GM21526 (cell line): ENCODE measurements around the gene ANKRD13B.

Experiments
- ATAC-seq: cut with Tn5 transposase; IDR thresholded peaks from one replicate; pipeline ENCODE4 v1.9.1; 2021; ENCODE audit warnings: moderate library complexity; ENCODE audit not compliant: unreplicated experiment, low FRiP score

ANKRD13B gene

GRCh38 chr17:29593591-29594518, 923 bp downstream of the ANKRD13B start:
- no peak for ATAC-seq

- ATAC-seq = no peak
Observed at GRCh38 chr17:29594519-29595090, 1.7 kb downstream of the ANKRD13B start.

DNA sequence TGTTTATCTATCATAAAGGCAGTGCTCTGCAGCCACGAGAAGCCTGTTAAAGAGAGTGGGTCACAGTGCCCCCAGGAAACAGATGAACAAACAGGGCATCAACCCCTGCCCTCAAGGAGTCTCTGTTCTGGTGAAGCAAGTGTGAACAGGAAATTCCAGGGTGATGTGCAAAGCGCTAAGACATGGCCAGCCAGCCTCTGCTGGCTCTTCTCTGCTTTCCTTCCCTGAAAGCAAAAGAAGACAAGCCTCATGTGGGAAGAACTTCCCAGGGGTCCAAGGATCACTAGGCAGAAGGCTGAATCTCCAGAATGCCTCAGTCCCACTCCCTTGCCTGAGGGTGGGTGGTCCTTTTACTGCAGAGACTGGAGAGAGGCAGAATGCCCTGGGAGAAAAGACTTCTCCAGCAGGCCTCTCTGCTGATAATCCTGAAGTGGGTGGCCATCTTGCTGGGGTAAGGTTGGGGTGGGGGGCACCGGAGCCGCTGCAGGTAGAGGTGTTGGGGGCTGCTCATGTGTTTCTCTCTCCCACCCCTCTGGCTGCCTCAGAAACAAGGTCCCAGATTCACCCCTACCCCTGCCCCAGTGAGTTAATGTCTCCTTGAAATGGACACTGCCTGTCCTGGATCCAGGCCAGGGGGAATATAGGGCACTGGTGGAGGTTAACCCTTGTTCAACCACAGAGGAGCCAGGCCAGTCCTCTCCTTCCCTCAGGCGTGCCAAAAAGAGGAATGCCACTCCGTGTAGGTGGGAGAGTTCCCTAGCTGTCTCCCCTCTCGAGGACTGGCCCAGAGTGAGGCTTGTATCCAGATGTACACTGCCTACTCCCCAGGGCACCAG, 2.4 kb downstream of the ANKRD13B start:
- no peak for ATAC-seq

GRCh38 chr17:29595943-29596774, 3.2 kb downstream of the ANKRD13B start:
- no peak for ATAC-seq

DNA sequence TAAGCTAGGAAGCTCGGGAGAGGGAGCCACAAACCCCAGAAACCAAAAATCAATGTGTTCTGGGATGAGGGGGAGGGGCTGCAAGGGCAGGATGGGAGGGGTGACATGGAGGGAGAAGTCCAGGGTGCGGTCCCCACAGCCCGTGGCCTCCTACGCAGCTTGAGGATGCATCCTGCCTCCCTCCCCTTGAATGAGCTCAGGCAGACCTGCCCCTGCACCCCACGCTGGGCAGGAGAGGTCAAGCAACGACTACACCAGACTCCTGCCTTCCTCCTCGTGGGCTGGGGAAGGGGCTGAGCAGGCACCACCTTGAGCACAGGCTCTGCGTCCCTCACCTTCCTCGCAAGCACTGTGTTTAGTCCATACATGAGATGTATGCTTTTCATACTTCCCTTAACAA, 3.9 kb downstream of the ANKRD13B start:
- ATAC-seq = no peak

DNA sequence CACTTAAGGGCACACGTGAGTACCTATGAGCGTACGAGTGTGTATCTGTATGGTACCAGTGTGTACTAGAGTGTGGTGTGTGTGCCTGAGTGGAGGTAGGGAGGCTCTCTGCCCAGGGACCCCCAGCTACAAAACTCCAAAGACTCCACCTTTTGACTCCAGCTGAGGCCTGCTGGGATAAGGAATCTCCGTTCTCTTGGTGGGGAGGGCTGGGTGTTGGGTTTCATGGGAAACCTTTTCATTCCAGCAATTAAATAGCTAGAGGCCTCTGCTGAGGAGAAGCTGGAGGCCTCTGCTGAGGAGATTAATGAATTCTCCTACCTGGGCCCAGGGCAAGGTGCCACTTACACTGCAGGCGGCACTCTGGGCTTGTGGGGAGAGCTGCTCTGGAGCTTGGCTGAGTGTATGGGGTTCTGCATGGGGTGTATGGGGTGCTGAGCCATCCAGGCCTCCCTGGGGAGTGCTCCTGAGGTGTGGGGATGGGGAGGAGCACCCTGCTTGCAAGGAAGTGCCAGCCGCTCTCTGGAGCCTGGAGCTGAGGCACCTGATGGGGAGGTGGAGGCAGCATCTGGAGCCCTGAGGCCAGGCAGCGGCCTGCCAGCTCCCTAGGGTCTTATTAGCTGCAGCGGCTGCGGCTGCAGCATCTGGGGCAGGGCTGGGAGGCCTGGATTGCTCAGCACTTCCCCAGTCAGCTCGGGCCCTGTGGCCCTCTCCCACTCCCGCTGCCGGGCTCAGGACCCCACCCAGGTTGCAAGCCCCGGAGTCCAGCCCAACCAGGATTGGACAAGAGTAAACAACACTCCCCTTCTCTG, 4.6 kb downstream of the ANKRD13B start:
- ATAC-seq = no peak

DNA sequence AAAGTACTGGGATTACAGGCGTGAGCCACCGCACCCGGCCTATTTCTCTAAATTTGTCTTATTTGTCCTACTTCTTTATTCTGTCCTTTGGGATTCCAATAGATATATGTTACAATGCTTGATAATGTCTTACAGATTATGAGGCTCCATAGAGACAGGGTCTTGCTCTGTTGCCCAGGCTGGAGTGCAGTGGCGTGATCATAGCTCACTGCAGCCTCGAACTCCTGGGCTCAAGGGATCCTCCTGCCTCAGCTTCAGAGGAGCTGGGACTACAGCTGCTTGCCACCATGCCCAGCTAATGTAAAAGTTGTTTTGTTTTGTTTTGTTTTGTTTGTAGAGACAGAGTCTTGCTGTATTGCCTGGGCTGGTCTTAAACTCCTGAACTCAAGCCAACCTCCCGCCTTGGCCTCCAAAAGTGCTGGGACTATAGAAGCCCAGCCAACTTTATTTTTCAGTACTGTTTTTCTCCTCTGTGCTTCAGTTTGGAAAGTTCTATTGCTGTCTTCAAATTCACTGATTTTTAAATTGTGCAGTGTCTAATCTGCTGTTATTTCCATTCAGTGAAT, 10.3 kb downstream of the ANKRD13B start:
- no peak for ATAC-seq

- ATAC-seq = no peak
Observed at GRCh38 chr17:29607557-29608195, 14.7 kb downstream of the ANKRD13B start.

GRCh38 chr17:29608986-29609385, 16.1 kb downstream of the ANKRD13B start:
- ATAC-seq = no peak

GRCh38 chr17:29610395-29610794, 17.5 kb downstream of the ANKRD13B start:
- no peak for ATAC-seq

- ATAC-seq = no peak
Observed at GRCh38 chr17:29611351-29612093, 18.6 kb downstream of the ANKRD13B start.

- no peak for ATAC-seq
Observed at GRCh38 chr17:29612094-29612403, 19.1 kb downstream of the ANKRD13B start.

- ATAC-seq = no peak
Observed at GRCh38 chr17:29612404-29613280, 19.7 kb downstream of the ANKRD13B start.

DNA sequence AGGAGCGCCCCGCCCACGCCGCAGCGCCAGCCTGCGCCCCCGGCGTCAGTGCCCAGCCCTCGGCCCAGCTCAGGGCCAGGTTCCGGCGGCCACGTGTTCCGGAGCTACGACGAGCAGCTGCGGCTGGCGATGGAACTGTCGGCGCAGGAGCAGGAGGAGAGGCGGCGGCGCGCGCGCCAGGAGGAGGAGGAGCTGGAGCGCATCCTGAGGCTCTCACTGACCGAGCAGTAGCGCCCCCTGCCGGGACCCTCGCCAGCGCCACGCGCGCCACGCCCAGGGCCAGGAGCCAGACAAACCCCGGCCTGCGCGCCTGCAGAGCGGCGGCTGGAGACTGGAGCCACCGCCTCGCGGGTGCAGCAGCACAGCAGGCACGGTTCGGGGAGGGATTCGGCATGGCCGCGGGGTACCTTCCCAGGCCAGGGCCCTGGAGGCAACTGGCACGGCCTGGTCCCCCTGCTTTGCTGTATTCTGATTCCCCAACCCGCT, 20.5 kb downstream of the ANKRD13B start:
- no peak for ATAC-seq

DNA sequence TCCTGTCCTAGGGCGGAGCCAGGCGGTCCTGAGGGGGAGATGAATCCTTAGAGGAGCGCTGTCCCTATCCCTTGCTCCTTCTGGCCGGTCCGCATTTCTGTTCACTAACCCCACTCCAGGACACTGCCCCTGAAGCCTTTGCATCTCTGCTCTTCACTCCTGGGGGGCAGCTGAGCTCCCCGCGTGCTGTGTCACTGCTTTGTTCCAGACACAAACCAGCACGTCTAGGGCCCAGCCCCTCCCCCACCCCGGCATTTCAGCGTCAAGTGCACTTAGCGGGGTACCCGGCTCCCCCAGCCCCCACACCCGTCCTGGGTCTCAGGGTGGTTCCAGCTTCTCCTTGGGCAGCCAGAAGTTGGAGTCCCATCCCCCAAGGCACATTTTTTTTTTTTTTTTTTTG, 20.9 kb downstream of the ANKRD13B start:
- ATAC-seq = no peak

DNA sequence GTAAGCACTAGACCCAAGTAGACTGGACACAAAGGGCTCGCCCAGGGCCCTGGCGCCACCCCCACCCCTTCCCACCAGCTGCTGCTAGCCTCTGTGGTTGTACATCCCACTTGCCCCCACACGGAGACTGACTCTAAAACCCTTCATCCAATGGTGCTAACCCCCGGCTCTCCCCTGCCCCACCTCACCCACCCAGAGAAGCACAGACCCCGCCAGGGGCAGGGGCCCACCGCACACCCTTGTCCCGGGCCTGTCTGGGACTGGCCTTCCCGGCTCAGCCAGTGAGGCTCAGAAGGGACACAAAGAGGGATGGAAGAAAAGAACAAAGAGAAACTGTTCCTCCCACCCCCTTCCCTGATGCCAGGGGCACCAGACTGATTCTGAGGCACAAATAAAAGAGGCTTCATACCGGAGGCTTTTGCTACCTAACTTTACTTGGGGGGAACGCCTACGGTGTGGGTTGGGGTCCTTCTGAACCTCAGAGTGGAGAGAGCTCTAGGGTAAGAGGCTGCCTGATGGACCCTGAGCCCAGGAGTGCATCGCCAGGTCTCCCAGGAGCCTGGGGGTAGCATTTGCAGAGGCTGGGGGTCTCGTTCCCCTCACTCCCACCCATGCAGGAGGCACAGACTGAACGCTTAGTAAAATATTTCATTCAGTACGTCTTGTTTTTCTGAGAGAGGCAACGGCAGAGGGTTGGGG, 21.6 kb downstream of the ANKRD13B start:
- ATAC-seq = no peak

DNA sequence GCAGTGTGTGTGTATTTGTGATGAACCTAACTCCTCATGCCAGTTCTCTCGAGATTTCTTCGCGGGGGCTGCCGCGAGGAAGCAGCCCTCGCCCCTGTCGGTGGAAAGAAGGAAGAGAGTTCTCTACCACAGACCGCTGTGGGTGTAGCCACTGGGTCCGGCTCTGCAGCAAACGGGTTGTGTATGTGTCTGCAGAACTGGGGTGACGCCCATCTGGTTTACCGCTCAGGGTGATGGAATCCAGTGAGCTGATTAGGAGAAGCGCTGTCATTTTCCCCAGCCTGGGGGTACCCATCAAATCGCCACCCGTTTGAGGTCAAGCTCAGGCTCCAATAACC, 22.1 kb downstream of the ANKRD13B start:
- no peak for ATAC-seq
